SK-N-SH treated with all-trans-retinoic acid at 6 μM for 48 hours (cell line): ENCODE measurements around the gene HOXC10.

ENCODE experiments used
- ATAC-seq: fragments of 200-7000 bp; cut with Tn5 transposase; 3 replicates; pipeline ENCODE4 v1.9.1; 2020; ENCODE audit warnings: mild to moderate bottlenecking, moderate library complexity
- ARNTL ChIP-seq: fragments of 450-650 bp; formaldehyde crosslinking; IDR thresholded peaks from 2 replicates; pipeline ENCODE4 v1.5.0; 2020; ENCODE audit warnings: low read depth, mild to moderate bottlenecking, moderate library complexity, borderline replicate concordance
- BACH2 ChIP-seq: fragments of 250-450 bp; sonication (Bioruptor Pico); IDR thresholded peaks from 2 replicates; pipeline ENCODE4 v1.9.0; 2021; ENCODE audit warnings: mild to moderate bottlenecking, borderline replicate concordance
- CREB5 ChIP-seq: fragments of 250-450 bp; sonication (Bioruptor Pico); IDR thresholded peaks from 2 replicates; pipeline ENCODE4 v1.5.1; 2020; ENCODE audit warnings: low read depth, mild to moderate bottlenecking, moderate library complexity
- CSDC2 ChIP-seq: fragments of 250-450 bp; sonication (Bioruptor Pico); IDR thresholded peaks from 2 replicates; pipeline ENCODE4 v1.5.0; 2020; ENCODE audit warnings: mild to moderate bottlenecking, moderate library complexity
- GLIS3 ChIP-seq: fragments of 250-450 bp; sonication (Bioruptor Pico); IDR thresholded peaks from 2 replicates; pipeline ENCODE4 v1.5.0; 2020; ENCODE audit warnings: mild to moderate bottlenecking, moderate library complexity
- ISL1 ChIP-seq: fragments of 250-450 bp; sonication (Bioruptor Pico); IDR thresholded peaks from 2 replicates; pipeline ENCODE4 v2.1.2; 2022; ENCODE audit warnings: mild to moderate bottlenecking, moderate library complexity
- OSR1 ChIP-seq: fragments of 250-450 bp; sonication (Bioruptor Pico); IDR thresholded peaks from 2 replicates; pipeline ENCODE4 v1.8.0; 2022; ENCODE audit warnings: moderate library complexity, mild to moderate bottlenecking, inconsistent platforms
- PATZ1 ChIP-seq: fragments of 250-450 bp; sonication (Bioruptor Pico); IDR thresholded peaks from 2 replicates; pipeline ENCODE4 v1.8.0; 2020; ENCODE audit warnings: mild to moderate bottlenecking, moderate library complexity, borderline replicate concordance
- RARB ChIP-seq: fragments of 250-450 bp; sonication (Bioruptor Pico); IDR thresholded peaks from 2 replicates; pipeline ENCODE4 v1.8.0; 2021; ENCODE audit warnings: mild to moderate bottlenecking, moderate library complexity
- TCF4 ChIP-seq: fragments of 250-450 bp; sonication (Bioruptor Pico); IDR thresholded peaks from 2 replicates; pipeline ENCODE4 v1.8.0; 2021; ENCODE audit warnings: mild to moderate bottlenecking, moderate library complexity, borderline replicate concordance
- TOX ChIP-seq: fragments of 250-450 bp; sonication (Bioruptor Pico); IDR thresholded peaks from 2 replicates; pipeline ENCODE4 v1.8.0; 2021; ENCODE audit warnings: mild to moderate bottlenecking, moderate library complexity, borderline replicate concordance
- TSHZ2 ChIP-seq: fragments of 250-450 bp; sonication (Bioruptor Pico); IDR thresholded peaks from 2 replicates; pipeline ENCODE4 v1.5.0; 2020; ENCODE audit warnings: mild to moderate bottlenecking, moderate library complexity
- ZFP3 ChIP-seq: fragments of 250-450 bp; sonication (Bioruptor Pico); IDR thresholded peaks from 2 replicates; pipeline ENCODE4 v1.5.0; 2020; ENCODE audit warnings: mild to moderate bottlenecking, moderate library complexity
- ZFP30 ChIP-seq: fragments of 450-650 bp; formaldehyde crosslinking; IDR thresholded peaks from 2 replicates; pipeline ENCODE4 v1.5.0; 2022; ENCODE audit warnings: mild to moderate bottlenecking, moderate library complexity
- ZNF565 ChIP-seq: fragments of 450-650 bp; formaldehyde crosslinking; conservative IDR thresholded peaks from 2 replicates; pipeline ENCODE4 v1.5.0; 2020; ENCODE audit warnings: low read depth, mild to moderate bottlenecking, moderate library complexity
- ZNF70 ChIP-seq: fragments of 450-650 bp; formaldehyde crosslinking; IDR thresholded peaks from 2 replicates; pipeline ENCODE4 v1.5.0; 2020; ENCODE audit warnings: mild to moderate bottlenecking, moderate library complexity

HOXC10 gene

GRCh38 chr12:53978477-53979356 lies 6.2 kb upstream of the HOXC10 start:
- no peak for ATAC-seq
- TF ChIP-seq ARNTL (CRISPR knock-in tag) (no peak), ZFP3 (no peak), ZFP30 (CRISPR knock-in tag) (no peak), CSDC2 (CRISPR knock-in tag) (no peak), RARB (CRISPR knock-in tag) (no peak), GLIS3 (no peak), TSHZ2 (CRISPR knock-in tag) (no peak), PATZ1 (CRISPR knock-in tag) (no peak), TCF4 (CRISPR knock-in tag) (no peak), ZNF565 (CRISPR knock-in tag) (no peak), ZNF70 (CRISPR knock-in tag) (no peak)

- no peak for ATAC-seq
- TF ChIP-seq ISL1 (CRISPR knock-in tag) (no peak), PATZ1 (CRISPR knock-in tag) (no peak), ARNTL (CRISPR knock-in tag) (no peak), CREB5 (CRISPR knock-in tag) (no peak), BACH2 (CRISPR knock-in tag) (no peak), GLIS3 (no peak), TSHZ2 (CRISPR knock-in tag) (no peak), OSR1 (no peak), ZFP30 (CRISPR knock-in tag) (no peak), ZNF70 (CRISPR knock-in tag) (no peak), ZFP3 (no peak), RARB (CRISPR knock-in tag) (no peak), ZNF565 (CRISPR knock-in tag) (no peak), TOX (no peak)
These were observed 4.7 kb upstream of the HOXC10 start for GRCh38 chr12:53980104-53980801.
